PC-9 (cell line): ENCODE results near the gene NFS1. TPM values are rescaled to one million over a fixed set of nuclear protein-coding genes. Genes with fewer than 3 reads are reported as not detected.

ENCODE experiments used
- BruUV-seq: library from RNA; stranded (reverse); fragments of 400-500 nt; replicated peaks from 2 replicates; lab custom pipeline; 2021; lab: Mats Ljungman, UMichigan
- CTCF ChIA-PET: fragments of 300-600 bp; sonication (Branson Sonifier 250); formaldehyde crosslinking; loops from one replicate; lab custom pipeline; 2022; ENCODE audit warnings: antibody characterized with exemption; lab: Charles Lee
- POLR2A ChIA-PET: fragments of 300-600 bp; sonication (Branson Sonifier 250); formaldehyde crosslinking; loops from one replicate; lab custom pipeline; 2022; ENCODE audit warnings: antibody characterized with exemption; ENCODE audit not compliant: unreplicated experiment; lab: Charles Lee
- DNase-seq, 2 experiments: peaks; one replicate each; pipeline versions ENCODE4 v3.0.0 to v3.0.0-alpha.2; 2015 to 2022; ENCODE audit warnings: mixed read lengths in 1 of 2
- H2AFZ ChIP-seq: fragments of 200-600 bp; sonication (generic); 2 replicates; pipeline ENCODE4 v1.8.1; 2017; ENCODE audit warnings: antibody characterized with exemption
- H3F3A ChIP-seq: fragments of 200-600 bp; sonication (generic); 2 replicates; pipeline ENCODE4 v1.8.1; 2017; ENCODE audit warnings: antibody characterized with exemption, mild to moderate bottlenecking, low read depth; ENCODE audit not compliant: insufficient read depth
- H3K27ac ChIP-seq: fragments of 200-600 bp; sonication (generic); 2 replicates; pipeline ENCODE4 v1.6.1; 2016; ENCODE audit warnings: mixed run types
- H3K27me3 ChIP-seq: fragments of 200-600 bp; sonication (generic); 2 replicates; pipeline ENCODE4 v1.6.1; 2016; ENCODE audit warnings: low read depth, mixed run types; ENCODE audit not compliant: insufficient read depth
- H3K36me3 ChIP-seq: fragments of 200-600 bp; sonication (generic); 2 replicates; pipeline ENCODE4 v1.6.1; 2016; ENCODE audit warnings: low read depth, mixed run types
- H3K4me1 ChIP-seq: fragments of 200-600 bp; sonication (generic); replicated peaks from 2 replicates; pipeline ENCODE4 v1.6.1; 2016; ENCODE audit warnings: mixed run types; ENCODE audit not compliant: insufficient read depth
- H3K4me2 ChIP-seq: fragments of 200-600 bp; sonication (generic); 2 replicates; pipeline ENCODE4 v1.6.1; 2017; ENCODE audit warnings: mixed run types
- H3K4me3 ChIP-seq: fragments of 200-600 bp; sonication (generic); 2 replicates; pipeline ENCODE4 v1.6.1; 2016; ENCODE audit warnings: mixed run types
- H3K79me2 ChIP-seq: fragments of 200-600 bp; sonication (generic); 2 replicates; pipeline ENCODE4 v1.6.1; 2017; ENCODE audit warnings: low read depth, mixed run types
- H3K9me2 ChIP-seq: fragments of 200-600 bp; sonication (generic); 2 replicates; pipeline ENCODE4 v1.8.1; 2017; ENCODE audit warnings: mild to moderate bottlenecking; ENCODE audit not compliant: insufficient read depth
- H3K9me3 ChIP-seq: fragments of 200-600 bp; sonication (generic); 2 replicates; pipeline ENCODE4 v1.8.1; 2016; ENCODE audit warnings: low read depth; ENCODE audit not compliant: insufficient read depth
- H4K20me1 ChIP-seq: fragments of 200-600 bp; sonication (generic); 2 replicates; pipeline ENCODE4 v1.8.1; 2017; ENCODE audit not compliant: insufficient read depth
- CTCF ChIP-seq: fragments of 200-600 bp; sonication (generic); conservative IDR thresholded peaks from 2 replicates; pipeline ENCODE4 v1.6.1; 2017; ENCODE audit warnings: mixed run types, antibody characterized with exemption, mild to moderate bottlenecking, moderate library complexity
- EZH2 ChIP-seq: fragments of 200-600 bp; sonication (generic); IDR thresholded peaks from 2 replicates; pipeline ENCODE4 v1.8.0; 2017; ENCODE audit warnings: antibody characterized with exemption, low read depth
- intact Hi-C: fragments of 100-400 bp; cut with micrococcal nuclease; formaldehyde crosslinking; loops from one replicate; pipeline ENCODE4 v1.10.0; 2022; ENCODE audit not compliant: unreplicated experiment
- total RNA-seq: library from RNA; stranded (reverse); gene quantifications from 2 replicates; pipeline ENCODE4 v1.2.3, GENCODE V29; 2021

NFS1 gene
- total RNA-seq, 1 experiment from 2014 or later: 65.0 TPM

GRCh38 chr20:35620818-35621559 lies 78.2 kb downstream of the NFS1 start:
- peaks cover 17% of the 10 kb centered on the region for H3K4me1 ChIP-seq
- H3K4me2 ChIP-seq: no peak overlapping the region
- H3K4me3 ChIP-seq: no peak overlapping the region
- H3K9me3 ChIP-seq: no peaks in the 10 kb centered on the region
- H3F3A ChIP-seq: peaks cover 56% of the 10 kb centered on the region
- CTCF ChIA-PET: interaction anchor here (0.6 kb wide), 1 partner anchor 110 kb away, joined by 3 read pairs; no protein-coding TSS in a partner anchor
- H3K79me2 ChIP-seq: peaks cover 11% of the 10 kb centered on the region
- POLR2A ChIA-PET: interaction anchor here (0.6 kb wide), 2 partner anchors 35 to 102 kb away, joined by 3 to 8 read pairs; no protein-coding TSS in a partner anchor
- intact Hi-C loops: no loop called here
- no peak overlapping the region for H3K27ac ChIP-seq
- no TSS peak for BruUV-seq
- DNase-seq: no peak
- no peak overlapping the region for H2AFZ ChIP-seq
- H3K9me2 ChIP-seq: no peaks in the 10 kb centered on the region
- H3K36me3 ChIP-seq: peaks cover 7% of the 10 kb centered on the region; the same call in 1 of the 2 replicates
- H3K27me3 ChIP-seq: no peaks in the 10 kb centered on the region
- no peak for TF ChIP-seq EZH2
- TF ChIP-seq CTCF: no peak
- H4K20me1 ChIP-seq: no peaks in the 10 kb centered on the region

- POLR2A ChIA-PET: interaction anchor here (0.7 to 1.2 kb wide), 5 partner anchors 43 to 153 kb away, joined by 3 to 11 read pairs (median 4); partner anchors contain the start of genes ERGIC3 and RBM39
- H3K27ac ChIP-seq: no peak overlapping the region
- peak; percentile 73 to 92 for DNase-seq
- H3K9me2 ChIP-seq: no peaks in the 10 kb centered on the region
- H3K4me1 ChIP-seq: peaks cover 22% of the 10 kb centered on the region
- H3K27me3 ChIP-seq: no peaks in the 10 kb centered on the region
- H3K9me3 ChIP-seq: no peaks in the 10 kb centered on the region
- peaks cover 11% of the 10 kb centered on the region for H3K79me2 ChIP-seq
- H4K20me1 ChIP-seq: no peaks in the 10 kb centered on the region
- peak overlapping the region; percentile 100 for H3K4me2 ChIP-seq
- H2AFZ ChIP-seq: peak overlapping the region; percentile 73
- BruUV-seq: no TSS peak
- H3F3A ChIP-seq: peaks cover 53% of the 10 kb centered on the region
- intact Hi-C loops: loop anchor here (5.0 kb wide), 2 partner anchors 78 to 167 kb away; partner anchors contain the start of genes NFS1 and ROMO1
- H3K36me3 ChIP-seq: no peaks in the 10 kb centered on the region
- CTCF ChIA-PET: interaction anchor here (0.7 to 1.3 kb wide), 6 partner anchors 43 to 172 kb away, joined by 3 to 5 read pairs (median 3); partner anchors contain the start of genes CPNE1 and RBM12
- TF ChIP-seq EZH2 (no peak), CTCF (peak; percentile 65; the same call in 1 of the 2 replicates)
- H3K4me3 ChIP-seq: peak overlapping the region; percentile 61
Measured at GRCh38 chr20:35619196-35620095, 79.7 kb downstream of the NFS1 start.
